CD4-positive, alpha-beta T cell treated with Interleukin-12 subunit alpha and Interleukin-12 subunit beta, for 1 hour (primary cell): ENCODE data around the gene TFEB.

Experiments
- DNase-seq: peaks from one replicate; pipeline ENCODE4 v3.0.0-alpha.2; 2020

Gene TFEB

GRCh38 chr6:41763470-41763869, 28.1 kb upstream of the TFEB start:
- DNase-seq, result no peak

DNA sequence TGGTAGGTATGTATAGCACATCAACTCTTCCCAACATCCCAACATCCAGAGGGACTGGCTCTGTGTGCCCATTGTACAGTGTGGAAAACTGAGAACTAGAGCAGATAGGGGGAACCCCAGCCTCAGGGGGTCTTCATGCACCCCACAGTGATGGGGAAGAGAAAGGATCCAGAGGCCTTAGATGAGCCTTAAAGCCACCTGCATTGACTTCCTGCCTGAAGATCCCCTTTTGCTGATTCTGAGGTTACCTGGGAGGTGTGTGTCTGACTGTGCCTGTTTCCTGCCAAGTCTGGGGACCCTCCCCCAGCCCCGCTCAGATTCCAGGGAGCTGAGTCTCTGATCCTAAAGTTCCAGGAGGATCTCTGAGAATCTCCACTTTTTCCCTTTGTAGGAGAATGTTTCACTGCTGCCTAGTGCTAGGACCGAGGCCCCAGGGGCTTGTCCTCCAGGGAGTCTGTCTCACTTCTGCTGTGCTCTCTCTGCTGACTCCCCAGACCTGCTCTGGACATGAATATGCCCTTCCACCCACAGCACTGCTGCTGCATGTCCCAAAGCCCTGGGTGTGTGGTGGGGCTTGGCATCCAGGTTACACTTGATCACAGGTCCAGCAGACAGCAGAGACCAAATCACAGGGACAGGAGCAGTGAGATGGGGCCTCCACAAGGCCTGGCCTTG, 24.6 kb upstream of the TFEB start:
- no peak for DNase-seq

GRCh38 chr6:41759106-41759904, 23.9 kb upstream of the TFEB start:
- no peak for DNase-seq

DNA sequence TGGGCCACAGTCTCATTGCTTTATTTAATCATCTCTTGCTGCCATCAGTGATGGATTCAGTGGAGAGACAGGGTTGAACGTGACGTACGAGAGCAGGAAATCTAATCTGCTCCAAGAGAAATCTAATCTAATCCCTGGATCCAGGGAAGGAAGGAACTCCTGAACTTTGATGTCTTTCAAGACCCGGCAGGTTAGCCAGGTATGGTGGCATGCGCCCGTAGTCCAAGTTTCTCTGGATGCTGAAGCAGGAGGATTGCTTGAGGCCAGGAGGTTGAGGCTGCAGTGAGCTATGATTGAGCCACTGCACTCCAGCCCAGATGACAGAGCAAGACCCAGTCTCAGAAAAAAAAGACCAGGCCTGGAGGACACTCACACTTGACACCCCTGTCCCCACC, 23.2 kb upstream of the TFEB start:
- DNase-seq, result no peak

DNA sequence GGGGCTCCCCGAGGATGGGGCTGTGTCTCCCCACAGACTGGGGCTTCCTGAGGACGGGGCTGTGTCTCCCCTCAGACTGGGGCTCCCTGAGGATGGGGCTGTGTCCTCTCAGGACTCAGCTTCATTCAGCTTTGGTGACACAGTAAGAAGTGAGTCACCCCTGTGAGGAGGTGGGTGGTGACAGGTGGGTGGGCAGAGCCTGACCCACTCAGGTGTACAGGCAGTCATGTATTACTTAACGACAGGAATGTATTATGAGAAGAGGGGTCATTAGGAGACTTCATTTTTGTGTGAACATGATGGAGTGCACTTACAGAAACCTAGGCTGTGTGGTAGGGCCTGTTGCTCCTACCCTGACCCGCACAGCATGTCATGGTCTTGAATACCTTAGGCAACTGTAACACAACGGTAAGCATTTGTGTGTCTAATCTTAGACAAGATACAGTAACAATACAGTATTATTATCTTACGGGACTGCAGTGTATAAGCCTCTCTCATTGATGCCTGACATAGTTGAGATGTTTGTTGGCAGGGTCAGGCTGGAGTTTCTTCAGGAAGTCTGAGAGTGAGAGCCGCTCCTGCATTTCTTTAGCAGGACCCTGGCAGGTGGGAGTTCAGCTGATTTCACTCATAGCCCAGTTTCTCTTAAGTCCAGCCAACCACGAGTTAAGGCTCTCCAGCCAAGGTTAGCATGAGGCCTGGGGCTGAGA, 22.7 kb upstream of the TFEB start:
- no peak for DNase-seq

- no peak for DNase-seq
These were observed 21.9 kb upstream of the TFEB start for GRCh38 chr6:41757271-41757670.

GRCh38 chr6:41756354-41756753, 20.9 kb upstream of the TFEB start:
- DNase-seq, result no peak

- no peak for DNase-seq
These were observed 20.5 kb upstream of the TFEB start for GRCh38 chr6:41755895-41756294.

DNA sequence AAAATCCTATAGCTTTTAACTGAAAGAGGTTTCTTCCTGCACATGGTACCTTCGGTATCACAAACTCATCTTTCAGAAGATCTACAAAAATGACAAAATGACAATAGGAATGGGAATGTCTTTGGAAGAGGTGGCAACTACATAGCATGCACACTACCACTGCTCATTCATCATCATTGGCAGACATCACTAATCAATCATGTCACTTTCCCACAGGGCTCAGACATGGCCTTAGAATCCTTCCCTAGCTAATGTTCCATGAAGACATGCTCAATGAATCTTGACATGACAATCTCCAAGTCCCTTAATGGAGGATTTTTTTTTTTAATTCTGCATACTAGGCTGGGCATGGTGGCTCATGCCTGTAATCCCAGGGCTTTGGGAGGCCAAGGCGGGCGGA, 15.0 kb upstream of the TFEB start:
- no peak for DNase-seq

DNA sequence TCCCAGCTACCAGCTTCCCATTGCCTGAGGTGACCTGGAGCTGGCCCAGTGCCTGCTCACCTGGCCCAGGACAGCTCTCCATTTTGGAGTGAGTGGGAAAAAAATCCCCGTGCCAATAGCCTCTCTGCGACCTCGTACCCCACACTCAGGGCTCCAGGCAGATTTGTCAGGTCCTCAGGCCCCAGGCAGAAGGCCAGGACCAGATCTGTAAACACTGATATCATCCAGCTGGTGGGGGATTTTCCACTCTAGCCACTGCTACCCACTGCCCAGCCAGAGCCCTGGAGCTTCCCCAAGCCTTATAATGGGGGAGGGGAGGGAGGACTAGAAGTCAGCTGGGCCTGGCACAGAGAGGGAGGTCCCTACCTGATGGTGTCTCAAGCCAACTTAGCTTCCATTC, 13.1 kb upstream of the TFEB start:
- DNase-seq, result no peak

DNA sequence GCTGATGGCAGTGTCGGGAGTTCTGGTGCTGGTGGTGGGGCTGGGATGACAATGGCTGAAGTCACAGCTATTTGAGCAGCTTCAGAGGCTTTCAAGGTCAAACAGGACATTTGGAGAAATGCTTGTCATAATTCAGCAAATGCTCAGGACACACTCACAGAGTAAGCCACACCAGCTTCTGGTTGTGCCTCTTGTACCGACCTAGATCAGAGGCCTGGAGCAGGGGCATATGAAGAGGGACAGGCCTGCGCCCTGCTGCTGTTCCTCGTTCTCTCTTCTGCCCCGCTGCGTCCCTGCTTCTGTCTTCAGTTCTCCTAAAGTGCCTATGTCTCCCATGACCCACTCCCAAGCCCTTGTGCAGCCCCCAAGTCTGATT, 12.7 kb upstream of the TFEB start:
- no peak for DNase-seq

- no peak for DNase-seq
These were observed 12.1 kb upstream of the TFEB start, which contains the start of gene PGC for GRCh38 chr6:41747256-41748101. PGC (minus strand) TSS chr6:41747397; CDS start chr6:41747334, 63 bp downstream.

DNA sequence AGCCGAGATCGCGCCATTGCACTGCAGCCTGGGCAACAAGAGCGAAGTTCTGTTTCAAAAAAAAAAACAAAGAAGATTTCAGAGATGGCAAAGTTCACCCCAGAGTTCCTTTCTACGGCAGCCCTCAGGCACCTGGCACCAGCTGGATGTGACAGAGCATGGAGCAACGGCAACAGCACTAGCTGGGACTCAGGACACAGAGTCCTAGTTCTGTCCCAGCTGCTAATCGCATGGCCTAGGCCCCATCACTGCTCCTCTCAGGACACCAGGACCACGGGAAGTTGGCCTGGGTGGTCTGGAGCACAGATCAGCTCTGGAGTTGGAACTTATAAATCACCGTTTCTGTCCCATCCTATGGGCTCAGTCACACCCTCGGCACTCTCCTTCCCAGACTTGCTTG, 10.7 kb upstream of the TFEB start:
- no peak for DNase-seq

- no peak for DNase-seq
These were observed 8.9 kb upstream of the TFEB start for GRCh38 chr6:41744236-41744787.

DNA sequence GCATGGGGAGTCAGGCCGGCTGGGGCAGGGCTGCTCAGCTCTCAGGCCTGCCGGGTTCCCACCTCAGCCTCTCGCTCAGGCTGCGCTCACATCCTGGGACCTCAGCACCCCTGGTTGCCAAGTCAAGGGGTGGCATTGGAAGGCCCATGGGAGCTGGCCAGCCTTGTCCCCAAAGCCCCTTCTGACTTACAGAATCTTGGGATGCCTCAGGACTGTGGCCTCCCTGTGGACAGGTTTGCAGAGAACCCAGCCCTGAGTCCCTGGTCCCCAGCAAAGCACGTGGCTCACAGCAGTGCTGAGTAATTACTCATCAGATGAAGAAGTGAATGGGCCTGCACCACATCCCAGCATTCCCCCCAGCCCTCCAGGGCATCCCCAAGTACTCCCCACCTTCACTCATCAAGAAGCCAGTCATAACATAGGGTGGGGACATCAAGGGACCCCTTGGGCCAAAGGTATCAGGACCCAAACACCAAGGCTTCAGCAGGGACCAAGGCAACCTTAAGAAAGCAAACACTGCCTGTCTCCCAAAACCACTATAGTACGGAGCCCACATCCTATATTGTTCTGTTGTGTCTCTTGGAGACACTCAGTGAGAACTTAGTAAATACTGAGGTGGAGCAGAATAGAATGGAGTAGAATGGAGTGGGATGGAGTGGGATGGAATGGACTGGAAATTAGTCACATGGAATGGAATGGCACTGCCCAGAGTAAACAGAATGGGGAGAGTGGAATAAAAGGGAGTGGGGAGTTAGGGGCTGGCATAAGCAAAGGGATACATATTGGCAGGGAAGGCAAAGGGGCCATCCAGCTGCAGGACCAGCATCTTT, 8.2 kb upstream of the TFEB start:
- no peak for DNase-seq

GRCh38 chr6:41741625-41742490, 6.5 kb upstream of the TFEB start:
- DNase-seq, result no peak

GRCh38 chr6:41740366-41741162, 5.2 kb upstream of the TFEB start:
- DNase-seq, result no peak

DNA sequence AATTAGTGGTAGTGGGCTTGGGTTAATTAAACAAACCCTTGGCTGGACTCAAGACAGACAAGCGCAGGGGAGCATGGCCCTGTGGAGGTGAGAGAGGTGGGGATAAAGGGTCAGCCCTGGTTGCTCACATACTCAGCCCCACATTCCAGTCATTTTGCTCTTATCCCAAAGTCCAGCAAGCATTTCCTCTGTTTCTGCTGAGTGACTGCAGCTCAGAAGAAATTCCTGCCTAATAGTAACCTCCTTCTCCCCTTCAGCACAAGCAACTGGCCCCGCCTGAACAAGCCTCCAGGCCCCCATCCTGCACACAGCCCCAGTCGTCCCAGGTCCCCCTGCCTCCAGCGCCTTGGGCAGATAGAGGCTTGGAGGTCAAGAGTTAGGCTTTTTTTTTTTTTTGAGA, 3.6 kb upstream of the TFEB start:
- DNase-seq, result no peak

DNA sequence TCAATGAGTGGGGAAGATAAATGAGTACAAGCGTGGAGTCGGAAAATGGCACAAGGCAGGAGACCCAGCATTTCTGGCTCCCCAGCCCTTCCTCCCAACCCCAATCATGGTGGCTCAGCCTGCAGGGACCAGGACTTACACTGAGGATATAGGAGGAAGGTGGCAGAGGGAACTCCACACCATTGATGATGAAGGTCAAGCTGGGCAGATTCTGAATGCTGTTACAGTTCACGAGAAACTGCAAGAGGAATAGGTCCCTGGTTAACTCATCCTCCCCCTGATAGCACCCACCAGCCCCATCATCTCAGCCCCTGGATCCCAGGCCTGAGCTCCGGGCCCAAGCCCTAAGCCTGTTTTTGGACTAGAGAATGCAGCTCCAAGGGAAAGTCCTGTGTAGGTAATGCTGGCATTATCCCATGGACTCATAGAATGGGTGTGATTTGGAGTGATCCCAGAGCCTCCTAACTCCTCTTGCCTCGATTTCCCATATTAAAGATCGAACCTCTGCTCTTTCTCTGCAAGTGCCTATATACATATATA, 2.3 kb upstream of the TFEB start:
- no peak for DNase-seq
